ENCODE data around the gene KCTD14.
"Not testable (repeated sequence)": the region's sequence is repeated elsewhere in the genome, so short reads cannot be mapped to it uniquely, and the experiment has no call there.

KCTD14 gene

GRCh38 chr11:78045851-78046485 lies 22.9 kb upstream of the KCTD14 start:
- peak; percentile 84 for DNase-seq

- no peak for DNase-seq
Observed at GRCh38 chr11:78044706-78045105, 21.6 kb upstream of the KCTD14 start.

DNA sequence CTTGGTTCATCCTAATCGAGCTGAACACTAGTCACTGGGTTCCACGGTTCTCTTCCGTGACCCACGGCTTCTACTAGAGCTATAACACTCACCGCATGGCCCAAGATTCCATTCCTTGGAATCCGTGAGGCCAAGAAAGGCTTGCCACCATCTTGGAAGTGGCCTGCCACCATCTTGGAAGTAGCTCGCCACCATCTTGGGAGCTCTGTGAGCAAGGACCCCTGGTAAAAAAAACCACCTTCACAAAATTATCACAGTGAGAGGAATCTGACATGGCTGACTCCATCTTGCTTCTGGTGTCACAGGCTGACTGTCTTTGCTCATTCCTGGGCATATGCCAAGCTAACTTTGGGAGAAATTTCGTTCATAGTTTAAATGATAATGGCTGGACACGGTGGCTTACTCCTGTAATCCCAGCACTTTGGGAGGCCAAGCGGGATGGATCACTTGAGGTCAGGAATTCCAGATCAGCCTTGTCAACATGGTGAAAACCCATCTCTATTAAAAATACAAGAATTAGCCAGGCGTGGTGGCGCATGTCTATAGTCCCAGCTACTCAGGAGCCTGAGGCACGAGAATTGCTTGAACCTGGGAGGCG lies 18.9 kb upstream of the KCTD14 start:
- no peak for DNase-seq

- not testable (repeated sequence) for DNase-seq
Observed at GRCh38 chr11:78041380-78041719, 18.3 kb upstream of the KCTD14 start.

DNA sequence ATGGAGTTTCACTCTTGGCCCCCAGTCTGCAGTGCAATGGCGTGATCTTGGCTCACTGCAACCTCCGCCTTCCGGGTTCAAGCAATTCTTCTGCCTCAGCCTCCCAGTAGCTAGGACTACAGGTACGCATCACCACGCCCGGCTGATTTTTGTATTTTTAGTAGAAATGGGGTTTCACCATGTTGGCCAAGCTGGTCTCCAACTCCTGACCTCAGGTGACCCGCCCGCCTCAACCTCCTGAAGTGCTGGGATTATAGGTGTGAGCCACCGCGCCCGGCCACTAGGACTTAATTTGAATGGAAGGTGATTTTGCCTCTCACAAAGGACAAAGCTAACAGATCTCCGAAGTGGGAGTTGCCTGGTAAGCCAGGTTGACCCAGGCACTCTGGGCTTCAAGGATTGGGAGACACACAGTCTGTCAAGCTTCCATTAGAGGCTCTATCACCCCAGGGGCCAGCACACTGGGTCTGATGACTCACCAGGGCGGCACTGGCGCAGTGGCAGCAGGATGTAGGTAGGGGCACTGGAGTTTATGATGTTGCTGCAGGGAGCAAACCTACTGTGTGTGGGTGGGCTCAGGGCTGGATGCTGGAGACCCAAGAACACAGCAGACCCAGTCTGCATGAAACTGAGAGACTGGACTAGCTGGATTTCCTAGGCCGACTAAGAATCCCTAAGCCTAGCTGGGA lies 17.8 kb upstream of the KCTD14 start:
- no peak for DNase-seq

DNA sequence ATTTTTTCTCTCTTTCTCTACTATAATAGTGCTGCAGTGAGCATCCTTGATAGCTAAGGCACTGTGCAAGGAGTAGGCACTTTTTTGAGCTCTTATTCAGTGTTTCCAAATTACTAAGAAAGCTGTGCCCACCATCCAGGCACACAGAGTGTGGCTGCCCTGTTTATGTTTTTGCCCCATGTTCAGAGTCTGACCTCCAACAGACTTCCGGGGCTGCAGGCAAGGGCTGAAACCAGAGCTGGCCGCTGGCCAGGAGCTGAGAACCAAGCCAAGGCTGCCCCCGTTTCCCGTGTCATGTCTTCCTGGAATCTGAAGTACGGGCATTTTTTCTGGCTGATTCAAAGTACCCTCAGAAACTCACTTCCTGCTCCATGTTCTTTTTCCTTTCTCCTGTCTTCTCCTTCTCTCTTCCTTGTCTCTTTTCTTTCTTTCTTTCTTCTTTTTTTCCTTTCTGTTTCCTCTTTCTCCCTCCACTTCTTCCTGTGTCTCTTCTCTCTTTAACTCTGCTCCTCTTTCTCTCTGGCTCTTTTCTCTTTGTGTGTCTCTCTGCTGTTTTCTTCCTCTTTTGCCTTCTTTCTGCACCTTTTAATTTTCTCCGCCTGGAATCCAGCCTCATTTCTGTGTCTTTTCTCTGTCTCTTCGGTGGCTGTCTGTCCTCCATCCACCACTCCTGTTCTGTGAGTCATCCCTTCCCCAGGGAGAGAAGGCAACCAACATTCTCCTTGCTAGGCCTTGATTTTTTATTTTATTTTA lies 17.0 kb upstream of the KCTD14 start:
- peak; percentile 50 for DNase-seq

- no peak for DNase-seq
Observed at GRCh38 chr11:78039391-78039918, 16.4 kb upstream of the KCTD14 start.

- DNase-seq = no peak
Observed at GRCh38 chr11:78038697-78039313, 15.7 kb upstream of the KCTD14 start.

- DNase-seq = no peak
Observed at GRCh38 chr11:78037825-78038620, 14.9 kb upstream of the KCTD14 start.

DNA sequence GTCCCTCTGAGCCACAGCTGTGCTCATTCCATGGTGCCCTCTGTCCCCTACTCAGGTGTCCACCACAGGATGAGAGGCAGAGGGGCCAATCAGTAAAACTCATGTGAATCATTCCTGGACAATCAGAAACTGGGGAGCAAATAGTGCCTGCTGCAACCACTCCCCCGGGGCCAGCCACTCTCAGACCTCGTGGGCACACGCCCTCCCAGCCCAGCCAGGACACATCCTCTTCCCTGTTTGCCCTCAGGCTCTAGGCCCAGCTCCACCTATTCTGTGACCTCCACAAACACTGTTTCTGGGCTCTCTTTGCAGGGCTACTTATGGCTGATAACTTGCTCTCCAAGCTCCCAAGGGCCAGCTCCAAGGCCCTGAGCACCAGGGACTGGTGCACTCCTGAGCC lies 14.0 kb upstream of the KCTD14 start:
- DNase-seq = no peak

GRCh38 chr11:78036313-78036712 lies 13.2 kb upstream of the KCTD14 start:
- no peak for DNase-seq

DNA sequence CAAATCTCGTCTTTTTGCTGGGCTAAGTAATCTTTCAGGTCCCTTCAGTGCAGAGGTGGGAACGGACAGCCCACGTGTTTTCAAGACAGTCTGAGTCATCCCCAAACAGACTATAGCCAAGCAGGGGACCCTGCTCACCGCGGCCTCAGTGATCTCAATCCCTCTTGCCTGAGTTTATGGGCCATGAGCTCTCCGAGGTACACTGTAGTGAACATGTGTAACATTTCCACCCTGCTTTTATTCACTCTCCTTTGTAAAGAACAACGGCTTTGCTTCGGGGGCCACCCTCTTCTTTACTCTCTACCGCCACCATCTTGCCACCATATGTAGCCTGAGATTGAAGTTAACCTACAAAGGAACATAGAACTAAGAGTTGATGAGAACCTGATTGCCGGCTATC lies 11.5 kb upstream of the KCTD14 start:
- no peak for DNase-seq

GRCh38 chr11:78033040-78033439 lies 10.0 kb upstream of the KCTD14 start:
- DNase-seq = no peak

DNA sequence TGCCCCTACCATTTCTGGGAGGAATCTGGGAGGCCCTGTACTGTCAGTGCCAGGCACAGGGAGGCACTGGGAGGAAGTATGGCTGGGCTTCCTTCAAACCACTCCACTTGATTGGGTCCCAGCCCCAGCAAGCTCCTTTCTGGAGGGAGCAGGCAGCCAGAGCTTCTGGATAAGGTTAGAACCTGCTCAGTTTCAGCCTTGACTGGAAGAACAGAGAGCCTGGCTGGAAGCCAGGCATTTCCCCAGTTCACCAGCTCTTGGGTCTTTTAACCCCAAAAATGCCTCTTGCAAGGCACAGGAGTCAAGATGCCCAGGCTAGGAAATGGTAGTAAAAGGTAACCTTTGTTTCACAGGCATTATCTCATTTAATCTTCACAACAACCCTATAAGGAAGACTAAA lies 9.0 kb upstream of the KCTD14 start:
- DNase-seq = no peak

DNA sequence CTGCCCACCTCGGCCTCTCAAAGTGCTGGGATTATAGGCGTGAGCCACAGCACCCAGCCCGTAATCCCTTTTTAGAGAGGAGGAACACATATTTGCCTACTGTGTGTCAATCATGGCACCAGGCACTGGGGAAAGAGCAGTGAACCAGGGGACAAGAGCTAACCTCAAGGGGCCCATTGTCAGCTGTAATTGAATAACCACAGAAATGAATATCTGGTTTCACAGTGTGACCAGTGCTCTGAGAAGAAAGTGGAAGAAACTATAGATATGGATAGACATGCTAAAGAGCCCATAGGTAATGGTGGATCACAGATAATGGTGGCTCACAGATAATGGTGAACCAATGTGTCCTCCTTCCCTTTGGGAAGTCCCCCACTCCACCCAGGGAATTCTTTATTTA lies 8.6 kb upstream of the KCTD14 start:
- DNase-seq = no peak

DNA sequence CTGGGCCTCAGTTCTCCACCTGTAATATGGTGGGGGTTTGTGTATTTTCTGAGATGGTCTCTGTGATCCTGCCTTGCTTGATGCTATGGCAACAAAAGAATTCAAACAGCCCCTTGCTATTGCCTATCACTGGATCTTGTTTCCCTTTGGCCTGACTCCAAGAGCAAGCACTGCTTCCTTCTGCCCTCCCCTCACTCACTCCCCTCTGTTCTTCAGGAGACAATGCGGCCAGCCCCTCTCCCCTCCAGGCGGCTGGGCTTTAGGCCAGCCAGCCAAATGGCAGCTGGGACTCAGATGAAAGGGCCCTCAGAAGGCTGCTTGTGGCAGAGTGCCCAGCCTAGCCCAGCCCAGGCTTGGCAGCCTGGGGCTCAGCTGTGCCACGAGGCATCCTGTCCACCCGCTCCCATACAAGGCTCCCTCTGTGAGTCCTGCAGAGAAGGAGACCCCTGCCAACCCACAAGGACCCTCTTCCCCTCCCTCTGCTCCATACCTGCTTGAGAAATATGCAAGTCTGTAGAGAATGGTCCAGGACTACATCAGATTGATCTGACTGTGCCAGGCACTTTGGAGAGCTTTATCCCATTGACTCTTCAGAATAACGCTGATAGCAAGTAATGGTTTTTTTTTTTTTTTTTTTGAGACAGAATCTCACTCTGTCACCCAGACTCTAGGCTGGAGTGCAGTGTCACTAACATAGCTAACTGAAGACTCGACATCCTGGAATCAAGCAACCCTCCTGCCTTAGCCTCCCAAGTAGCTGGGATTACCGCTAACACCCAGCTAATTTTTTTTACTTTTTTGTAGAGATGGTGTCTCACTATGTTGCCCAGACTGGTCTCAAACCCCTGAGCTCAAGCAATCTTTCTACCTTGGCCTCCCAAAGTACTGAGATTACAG lies 7.6 kb upstream of the KCTD14 start:
- no peak for DNase-seq

GRCh38 chr11:78028423-78028822 lies 5.3 kb upstream of the KCTD14 start:
- DNase-seq = not testable (repeated sequence)

DNA sequence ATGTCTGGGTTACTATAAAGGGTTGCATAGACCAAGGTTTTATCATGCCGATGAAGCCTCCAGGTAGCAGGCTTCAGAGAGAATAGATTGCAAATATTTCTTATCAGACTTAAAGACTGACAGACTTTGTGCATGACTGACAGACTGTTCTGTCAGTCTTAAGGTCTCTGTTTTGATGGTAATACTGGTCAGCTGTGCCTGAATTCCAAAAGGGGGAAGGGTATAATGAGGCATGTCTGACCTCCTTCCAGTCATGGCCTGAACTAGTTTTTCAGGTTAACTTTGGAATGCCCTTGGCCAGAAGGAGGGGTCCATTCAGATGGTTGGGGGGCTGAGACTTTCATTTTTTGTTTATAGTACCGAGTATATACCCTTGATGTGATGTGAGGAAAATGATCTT lies 4.7 kb upstream of the KCTD14 start:
- DNase-seq = no peak

- DNase-seq = no peak
Observed at GRCh38 chr11:78025378-78025777, 2.3 kb upstream of the KCTD14 start.

- no peak for DNase-seq
Observed at GRCh38 chr11:78023426-78023825, 350 bp upstream of the KCTD14 start.

- no peak for DNase-seq
Observed at GRCh38 chr11:78021611-78022010, 1.5 kb downstream of the KCTD14 start.

Data from activated CD4-positive, alpha-beta T cell treated with anti-CD3 and anti-CD28 coated beads, Interleukin-2, Interleukin-6, amounts not matched to agents 100 ng/mL and 50 ng/mL, durations not matched to agents 16 hours and 8 hours (primary cell).